Activated naive CD4-positive, alpha-beta T cell (primary cell): ENCODE results near the gene SLC45A1.
"Not testable (repeated sequence)": the region's sequence is repeated elsewhere in the genome, so short reads cannot be mapped to it uniquely, and the experiment has no call there.

ENCODE experiments used
- DNase-seq, 4 experiments: peaks; one replicate each; lab custom pipeline; 2025; lab: John Stamatoyannopoulos, UW

SLC45A1 gene

GRCh38 chr1:8317647-8318381 lies at the start of gene SLC45A1:
TSS of gene SLC45A1 (plus strand) at chr1:8318114. CDS start at chr1:8324330, 6,216 bp downstream.
- DNase-seq = peak; percentile 44 to 76 (median 54)

- no peak for DNase-seq
These were observed 44.9 kb upstream of the SLC45A1 start for GRCh38 chr1:8273036-8273435.

- DNase-seq = no peak
These were observed 43.6 kb upstream of the SLC45A1 start for GRCh38 chr1:8274352-8274751.

GRCh38 chr1:8276173-8276914 lies 41.6 kb upstream of the SLC45A1 start:
- no peak for DNase-seq

- no peak for DNase-seq
These were observed 41.0 kb upstream of the SLC45A1 start for GRCh38 chr1:8276932-8277331.

- DNase-seq = not testable (repeated sequence)
These were observed 39.2 kb upstream of the SLC45A1 start for GRCh38 chr1:8278677-8279076.

- no peak for DNase-seq
These were observed 35.9 kb upstream of the SLC45A1 start for GRCh38 chr1:8281843-8282509.

GRCh38 chr1:8283058-8283884 lies 34.6 kb upstream of the SLC45A1 start:
- DNase-seq = no peak

- no peak for DNase-seq
These were observed 33.8 kb upstream of the SLC45A1 start for GRCh38 chr1:8284127-8284526.

- no peak for DNase-seq
These were observed 32.8 kb upstream of the SLC45A1 start for GRCh38 chr1:8285103-8285502.

GRCh38 chr1:8285965-8286364 lies 31.9 kb upstream of the SLC45A1 start:
- DNase-seq = no peak

GRCh38 chr1:8293118-8293517 lies 24.8 kb upstream of the SLC45A1 start:
- DNase-seq = no peak

GRCh38 chr1:8293641-8294169 lies 24.2 kb upstream of the SLC45A1 start:
- DNase-seq = no peak

- no peak for DNase-seq
These were observed 23.7 kb upstream of the SLC45A1 start for GRCh38 chr1:8294170-8294697.

GRCh38 chr1:8297245-8297644 lies 20.7 kb upstream of the SLC45A1 start:
- DNase-seq = no peak

GRCh38 chr1:8299963-8300362 lies 18.0 kb upstream of the SLC45A1 start:
- DNase-seq = no peak

GRCh38 chr1:8302081-8302956 lies 15.6 kb upstream of the SLC45A1 start:
- no peak for DNase-seq

GRCh38 chr1:8303141-8303540 lies 14.8 kb upstream of the SLC45A1 start:
- no peak for DNase-seq

GRCh38 chr1:8303876-8304275 lies 14.0 kb upstream of the SLC45A1 start:
- DNase-seq = no peak

GRCh38 chr1:8307628-8308027 lies 10.3 kb upstream of the SLC45A1 start:
- no peak for DNase-seq
